Measurements from ENCODE around the gene GRK7.
A peak's percentile ranks its signal among the peaks of the same experiment; 100 is the strongest.
"Not testable (repeated sequence)": the region's sequence is repeated elsewhere in the genome, so short reads cannot be mapped to it uniquely, and the experiment has no call there.

GRK7 gene

DNA sequence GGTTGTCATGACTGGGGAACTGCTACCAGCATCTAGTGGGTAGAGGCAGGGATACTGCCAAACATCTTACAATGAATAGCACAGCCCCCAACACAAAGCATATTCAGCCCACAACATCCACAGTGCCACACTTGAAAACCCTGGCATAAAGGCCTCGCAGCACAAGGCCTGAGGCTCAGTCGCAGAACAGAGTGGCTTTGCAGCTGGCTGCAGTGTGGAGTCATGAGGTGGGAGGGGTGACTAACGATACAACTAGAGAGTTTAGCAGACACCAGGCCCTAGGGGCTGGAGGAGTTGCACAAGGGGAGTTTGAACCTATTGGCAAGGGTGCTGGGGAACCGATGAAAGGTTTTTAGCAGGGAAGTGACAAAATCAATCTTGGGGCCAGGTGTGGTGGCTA, 32.1 kb downstream of the GRK7 start:
- peak in 1 of 56 donors; percentile 9 for DNase-seq

GRCh38 chr3:141795741-141796080, 32.5 kb downstream of the GRK7 start:
- DNase-seq: no peak

DNA sequence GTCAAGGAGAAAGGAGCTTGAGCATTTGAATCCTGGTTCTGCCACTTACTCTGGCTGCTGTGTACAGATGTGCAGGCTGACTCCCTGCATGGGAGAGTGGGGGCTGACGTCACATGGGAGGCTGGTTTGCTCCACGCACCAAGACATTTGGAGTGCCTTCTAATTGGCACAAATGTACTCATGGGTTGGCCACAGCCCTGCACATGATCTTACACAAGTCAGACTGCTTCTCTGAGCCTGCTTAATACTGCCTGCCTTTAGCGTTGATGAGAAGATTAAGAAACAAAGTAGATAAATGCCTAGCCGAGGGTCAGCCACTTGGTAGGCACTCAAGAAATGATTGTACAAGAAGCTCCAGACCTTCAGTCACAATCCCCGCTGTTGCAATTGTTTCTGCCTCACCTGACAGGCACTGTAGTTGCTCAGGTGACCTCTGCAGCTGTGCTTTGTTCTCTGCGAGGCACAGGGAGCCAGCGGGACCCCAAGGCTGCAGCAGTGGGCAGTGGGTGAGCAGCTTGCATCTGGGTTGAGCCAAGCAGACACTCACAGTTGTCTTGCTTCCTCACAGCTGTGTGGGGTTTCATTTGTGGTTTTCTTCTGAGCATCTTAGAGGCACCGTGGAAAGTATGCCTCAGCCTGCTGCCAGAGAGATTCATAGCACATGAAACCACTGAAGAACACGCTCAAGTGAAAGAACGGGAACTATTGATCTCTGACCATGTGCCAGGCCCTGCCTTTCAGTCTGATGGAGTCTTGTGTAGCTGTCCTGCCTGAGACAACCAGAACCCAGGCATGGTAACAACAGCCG, 33.1 kb downstream of the GRK7 start:
- DNase-seq: no peak

DNA sequence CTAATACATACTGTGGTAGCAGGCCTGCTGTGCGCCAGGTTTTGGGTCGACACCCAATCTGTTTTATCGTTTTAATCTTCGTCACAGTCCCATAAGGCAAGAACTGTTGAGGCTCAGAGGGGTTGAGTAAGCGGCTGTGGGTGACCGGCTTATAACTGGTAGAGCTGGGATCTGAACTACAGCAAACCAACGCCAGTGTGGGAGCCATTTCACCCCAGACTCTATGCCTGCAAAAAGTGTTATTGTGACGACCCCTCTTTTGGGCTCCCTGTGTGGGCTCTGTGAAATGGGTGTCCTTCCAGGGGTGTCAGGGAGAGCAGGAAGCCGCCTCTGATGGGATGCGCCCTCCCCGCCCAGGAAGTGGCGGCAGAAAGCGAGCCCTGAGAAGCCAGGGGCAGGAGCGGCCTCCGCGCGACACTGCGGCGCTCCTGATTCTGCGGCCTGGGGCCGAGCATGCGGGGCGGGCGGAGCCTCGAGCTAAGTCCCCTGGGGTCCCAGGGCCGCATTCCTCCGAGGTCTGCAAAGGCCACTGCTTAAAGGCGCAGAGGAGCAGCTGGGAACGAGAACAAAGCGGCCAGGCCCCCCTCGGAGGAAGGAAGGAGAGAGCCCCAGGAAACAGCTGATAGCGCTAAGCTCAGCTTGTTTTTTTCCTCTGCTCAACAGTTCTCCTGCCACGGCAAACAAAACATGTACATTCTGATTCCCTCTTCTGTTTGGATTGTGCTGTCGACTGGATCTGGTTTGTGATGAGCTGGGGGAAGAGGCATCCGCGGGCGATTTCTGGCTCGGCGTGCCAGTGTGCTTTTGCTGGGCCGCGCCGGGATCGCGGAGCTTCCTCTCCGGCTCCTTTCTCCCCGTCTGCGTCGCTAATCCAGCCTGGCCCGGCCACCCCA, 33.9 kb downstream of the GRK7 start:
- peak in 5 of 56 donors; percentile 6 to 26 (median 8) for DNase-seq

DNA sequence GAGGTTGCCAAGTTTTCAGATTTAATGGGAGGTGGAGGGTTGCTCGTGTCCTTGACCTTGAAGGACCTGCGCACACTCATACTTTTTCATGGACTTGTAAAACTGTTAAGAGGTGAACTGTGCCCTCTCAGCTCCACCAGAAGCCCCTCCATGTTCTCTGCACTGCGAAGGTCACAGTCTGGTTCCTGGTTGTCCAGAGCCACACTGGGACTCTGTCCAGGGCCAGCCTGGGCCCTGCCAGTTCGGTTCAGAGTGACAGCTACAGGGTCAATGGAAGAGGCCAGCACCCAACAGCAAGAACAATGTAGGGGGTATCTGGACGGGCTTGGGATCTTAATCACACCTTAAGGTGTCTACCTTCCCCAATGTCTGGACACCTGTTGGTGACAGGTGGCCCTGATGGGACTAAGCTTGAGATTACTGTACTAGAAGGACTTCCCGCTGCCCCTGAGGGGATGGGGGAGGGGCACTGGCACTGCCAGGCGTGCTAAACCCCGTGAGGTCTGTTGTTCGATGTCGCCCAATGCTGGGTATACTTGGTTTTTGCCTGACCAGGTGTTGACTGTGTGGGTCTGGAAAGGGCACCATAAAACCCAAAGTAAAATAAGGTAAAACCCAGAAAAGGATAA, 34.7 kb downstream of the GRK7 start:
- no peak for DNase-seq

DNA sequence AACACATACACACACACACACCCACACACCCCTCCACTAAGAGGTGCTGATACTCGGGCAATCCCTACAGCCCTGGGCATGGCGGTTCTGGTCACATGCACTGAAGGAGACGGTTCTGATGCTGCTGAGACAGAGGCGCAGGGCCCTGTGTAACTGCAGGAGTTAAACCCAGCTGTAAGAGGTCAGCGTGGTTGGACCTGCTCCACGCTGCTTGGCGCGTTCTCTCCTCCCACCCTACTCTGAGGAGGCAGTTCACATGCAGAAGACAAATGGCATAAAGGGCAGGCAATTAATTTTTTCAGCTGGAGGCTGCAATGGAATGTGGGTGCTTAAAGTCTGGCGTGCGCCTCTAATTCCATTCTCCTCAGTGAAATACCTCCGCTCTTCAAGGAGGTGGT, 35.2 kb downstream of the GRK7 start:
- DNase-seq: no peak

DNA sequence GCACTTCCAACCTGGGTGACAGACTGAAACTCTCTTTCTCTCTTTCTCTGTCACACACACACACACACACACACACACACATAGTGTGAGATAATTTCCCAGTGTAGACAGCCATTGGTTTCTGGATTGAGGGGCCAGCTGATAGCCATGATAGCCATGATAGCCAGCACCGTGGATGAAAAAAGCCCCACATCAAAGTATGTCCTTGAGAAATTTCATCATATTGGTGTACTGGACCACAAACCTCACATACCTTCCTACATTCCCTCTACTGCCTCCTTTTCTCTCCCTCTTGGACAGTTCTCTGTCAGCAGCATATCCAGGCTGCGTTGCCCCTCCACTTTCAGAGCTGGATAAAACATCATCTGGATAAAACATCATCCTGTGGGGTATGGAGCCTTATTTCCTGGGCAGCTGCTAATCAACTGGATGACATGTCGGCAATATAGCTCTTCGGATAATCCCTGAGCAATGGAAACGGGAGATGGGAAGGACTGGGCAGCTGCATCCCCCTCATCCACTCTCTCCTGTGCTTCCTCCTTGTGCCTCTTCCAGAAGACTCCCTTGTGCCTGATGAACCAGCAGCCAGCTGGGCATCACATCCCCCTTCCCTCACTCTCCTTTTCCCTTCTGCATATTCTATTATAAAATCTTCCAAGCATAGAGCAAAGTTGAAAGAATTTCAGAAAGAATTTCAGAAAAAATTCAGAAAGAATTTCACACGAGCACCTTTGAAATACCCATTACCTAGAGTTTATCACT, 39.3 kb downstream of the GRK7 start:
- DNase-seq: no peak

- not testable (repeated sequence) for DNase-seq
Measured at GRCh38 chr3:141803538-141803937, 40.3 kb downstream of the GRK7 start.

- DNase-seq: no peak
Measured at GRCh38 chr3:141804447-141804777, 41.2 kb downstream of the GRK7 start.

DNA sequence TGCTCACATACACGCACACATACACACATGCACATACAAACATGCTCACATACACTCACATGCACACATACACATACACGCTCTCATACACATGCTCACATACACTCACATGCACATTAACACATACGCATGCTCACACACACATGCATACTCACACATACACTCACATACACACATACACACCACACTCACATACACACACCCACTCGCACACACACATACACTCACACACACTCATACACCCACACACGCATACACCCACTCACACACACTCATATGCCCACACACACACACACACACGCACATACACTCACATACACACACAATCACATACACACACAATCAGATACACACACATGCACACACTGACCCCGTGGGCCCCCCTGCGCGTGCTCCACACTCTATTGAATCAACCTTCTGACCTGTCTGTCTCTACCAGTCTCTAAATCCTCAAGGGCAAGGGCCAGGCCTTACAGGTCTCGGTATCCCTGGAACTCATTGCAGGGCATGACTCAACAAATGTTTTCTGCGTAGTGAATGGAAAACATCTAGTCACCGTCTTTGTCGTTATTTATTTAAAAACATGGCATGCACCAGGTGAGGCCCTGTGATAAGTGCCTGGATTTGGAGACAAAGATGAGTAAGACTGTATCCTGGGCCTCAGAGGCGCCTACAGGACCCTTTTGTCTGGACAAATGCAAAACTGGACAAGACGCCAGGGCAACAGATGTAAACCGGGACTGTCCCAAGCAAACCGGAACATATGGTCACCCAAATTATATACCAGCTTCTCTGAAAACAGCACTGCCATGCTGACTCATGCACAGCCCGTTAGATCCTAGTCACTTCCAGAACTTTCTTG, 41.8 kb downstream of the GRK7 start:
- no peak for DNase-seq

DNA sequence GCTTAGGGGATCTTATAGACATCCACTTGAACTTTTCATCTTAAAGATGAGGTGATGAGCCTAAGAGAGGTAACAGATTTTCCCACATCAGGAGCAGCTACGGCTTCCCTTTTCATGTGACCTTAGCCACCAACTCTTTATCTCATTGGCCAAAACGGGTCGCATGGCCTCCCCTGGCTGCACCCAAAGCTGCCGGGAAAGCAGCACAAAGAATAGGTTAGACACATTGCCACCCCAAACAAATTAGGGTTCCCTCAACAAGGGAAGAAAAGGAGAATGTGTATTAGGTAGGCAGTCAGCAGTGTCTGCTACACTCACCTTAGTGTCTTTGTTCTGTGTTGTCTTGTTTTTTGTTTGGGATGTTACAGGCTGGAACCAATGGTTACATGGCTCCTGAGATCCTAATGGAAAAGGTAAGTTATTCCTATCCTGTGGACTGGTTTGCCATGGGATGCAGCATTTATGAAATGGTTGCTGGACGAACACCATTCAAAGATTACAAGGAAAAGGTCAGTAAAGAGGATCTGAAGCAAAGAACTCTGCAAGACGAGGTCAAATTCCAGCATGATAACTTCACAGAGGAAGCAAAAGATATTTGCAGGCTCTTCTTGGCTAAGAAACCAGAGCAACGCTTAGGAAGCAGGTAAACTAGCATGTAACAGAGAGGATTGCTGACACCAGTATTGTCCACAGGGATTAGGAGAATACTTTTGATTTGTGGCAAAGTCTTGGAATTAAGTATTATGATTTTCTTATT, 44.2 kb downstream of the GRK7 start:
- DNase-seq: no peak

DNA sequence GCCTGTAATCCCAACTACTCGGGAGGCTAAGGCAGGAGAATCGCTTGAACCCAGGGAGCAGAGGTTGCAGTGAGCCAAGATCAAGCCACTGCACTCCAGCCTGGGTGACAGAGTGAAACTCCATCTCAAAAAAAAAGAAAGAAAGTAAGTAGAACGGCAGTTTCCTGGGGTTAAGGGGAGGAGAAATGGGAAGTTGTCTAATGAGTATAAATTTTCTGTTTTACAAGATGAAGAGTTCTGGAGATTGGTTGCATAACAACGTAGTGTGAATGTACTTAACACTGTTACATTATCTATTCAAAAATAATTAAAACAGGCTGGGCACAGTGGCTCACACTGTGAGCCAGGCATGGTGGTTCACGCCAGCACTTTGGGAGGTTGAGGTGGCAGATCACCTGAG, 45.4 kb downstream of the GRK7 start:
- no peak for DNase-seq

DNA sequence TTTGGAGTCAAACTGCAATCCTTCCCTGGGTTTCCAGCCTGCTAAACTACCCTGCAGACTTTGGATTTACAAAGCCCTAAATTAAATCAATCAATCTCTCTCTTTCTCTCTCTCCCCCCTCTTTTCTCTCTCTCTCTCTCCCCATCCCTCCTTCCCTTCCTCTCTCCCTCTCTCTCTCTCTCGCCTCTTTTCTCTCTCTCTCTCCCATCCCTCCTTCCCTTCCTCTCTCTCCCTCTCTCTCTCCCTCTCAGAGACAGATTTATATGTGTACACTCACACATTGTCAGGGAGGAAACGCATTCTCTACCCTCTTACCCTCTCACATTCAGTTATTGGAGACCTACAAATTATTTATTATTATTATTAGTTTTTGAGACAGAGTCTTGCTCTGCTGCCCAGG, 47.0 kb downstream of the GRK7 start:
- DNase-seq: no peak

DNA sequence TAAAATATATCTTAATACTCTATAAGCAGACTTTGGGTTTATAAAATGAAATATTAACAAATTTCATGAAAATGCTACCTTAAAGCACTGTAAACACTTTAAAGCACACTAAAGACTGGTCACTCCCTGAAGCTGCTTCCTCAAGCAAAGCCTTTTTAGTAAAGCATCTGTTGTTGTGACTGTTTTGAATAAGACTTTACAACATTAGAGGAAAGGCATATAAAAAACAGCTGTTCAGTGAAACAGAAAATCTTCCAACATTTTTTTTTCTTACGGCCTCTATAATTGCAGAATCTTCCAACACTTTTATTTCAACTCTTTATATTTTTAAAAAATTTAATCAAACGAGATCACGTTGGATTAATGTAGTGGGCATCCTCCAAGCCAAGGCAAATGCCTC, 48.1 kb downstream of the GRK7 start:
- DNase-seq: no peak

DNA sequence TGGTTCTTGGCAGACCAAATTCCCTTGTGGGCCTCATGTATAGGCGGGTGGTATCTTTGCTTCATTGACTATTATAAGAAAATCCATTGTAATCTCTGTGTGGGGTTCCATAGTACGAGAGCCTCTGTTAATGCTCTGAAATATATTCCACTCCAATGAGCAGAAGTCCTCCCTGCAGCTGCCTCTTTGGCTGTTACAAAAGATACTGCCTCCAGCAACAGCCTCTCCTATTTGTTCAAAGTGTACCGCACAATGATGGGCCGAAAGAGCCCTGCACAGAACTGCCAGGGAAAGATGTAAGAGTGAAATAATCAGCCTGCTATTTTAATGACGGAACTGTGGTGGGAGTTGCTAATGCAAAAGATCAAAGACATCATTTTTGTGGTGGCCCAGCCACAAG, 48.9 kb downstream of the GRK7 start:
- DNase-seq: no peak

DNA sequence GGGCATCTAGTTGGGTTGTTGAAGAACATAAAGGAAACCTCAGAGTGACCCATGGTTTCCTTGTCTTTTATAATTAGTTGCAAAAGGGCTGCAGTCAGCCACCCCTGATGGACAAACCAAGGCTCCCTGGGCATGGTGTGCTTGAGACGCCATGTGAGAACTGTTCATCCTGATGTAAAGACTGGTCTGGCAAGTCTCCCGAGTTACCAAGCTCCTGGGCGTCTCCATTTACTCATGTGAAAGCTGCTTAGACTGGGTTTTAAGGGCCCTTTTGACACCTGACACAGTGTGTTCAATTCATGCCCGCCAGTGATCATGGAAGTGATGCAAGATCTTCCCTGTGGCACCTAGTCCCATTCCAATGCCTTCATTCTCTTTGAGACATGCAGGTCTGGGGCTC, 49.4 kb downstream of the GRK7 start:
- no peak for DNase-seq

Measured in nucleus accumbens (tissue), 56 donors.